Endothelial cell of umbilical vein (primary cell): ENCODE data around the gene GOLGA8S. TPM values are rescaled to one million over a fixed set of nuclear protein-coding genes. Genes with fewer than 3 reads are reported as not detected.
A peak's percentile ranks its signal among the peaks of the same experiment; 100 is the strongest.
"Not testable (repeated sequence)": the region's sequence is repeated elsewhere in the genome, so short reads cannot be mapped to it uniquely, and the experiment has no call there.

Experiments
- Bru-seq: library from RNA; stranded (reverse); fragments of 400-500 nt; gene quantifications from one replicate; lab custom pipeline; 2021; lab: Mats Ljungman, UMichigan
- BruChase-seq, 2 experiments: library from RNA; stranded (reverse); fragments of 400-500 nt; gene quantifications; one replicate each; lab custom pipeline; 2021; lab: Mats Ljungman, UMichigan
- BruUV-seq: library from RNA; stranded (reverse); fragments of 400-500 nt; replicated peaks from 2 replicates; lab custom pipeline; 2021; lab: Mats Ljungman, UMichigan
- CTCF ChIA-PET: fragments of 300-600, 350-600 bp; sonication (Branson Sonifier 250); formaldehyde crosslinking; loops from one replicate; lab custom pipeline; 2021; ENCODE audit warnings: antibody characterized with exemption, inconsistent platforms; lab: Charles Lee
- POLR2A ChIA-PET: fragments of 300-600, 350-600 bp; sonication (Branson Sonifier 250); formaldehyde crosslinking; loops from one replicate; lab custom pipeline; 2021; ENCODE audit warnings: antibody characterized with exemption, inconsistent platforms; lab: Charles Lee
- DNase-seq: peaks from one replicate; pipeline ENCODE4 v3.0.0-alpha.2; 2011; ENCODE audit warnings: low read depth, low spot score
- FAIRE-seq: peaks from 2 replicates; lab custom pipeline; 2011; peaks lifted over from hg19 to GRCh38; lab: Jason Lieb, UNC
- H2AFZ ChIP-seq: 2 replicates; pipeline ENCODE4 v1.6.0; 2012; ENCODE audit warnings: low read depth, low read length, control low read depth, inconsistent platforms
- H3K27ac ChIP-seq: 2 replicates; pipeline ENCODE4 v1.5.1; 2011; ENCODE audit warnings: low read depth, mild to moderate bottlenecking, control low read depth, low read length, moderate library complexity; ENCODE audit not compliant: insufficient read depth
- H3K27me3 ChIP-seq, 2 experiments: 2 replicates each; pipeline versions ENCODE4 v1.6.0 to v1.6.1; 2011; ENCODE audit warnings: low read length in 2 of 2, mixed read lengths in 1 of 2; ENCODE audit not compliant: control insufficient read depth in 2 of 2, insufficient read depth in 2 of 2
- H3K36me3 ChIP-seq, 2 experiments: 2 replicates in 1 of 2; 3 replicates in 1 of 2; pipeline ENCODE4 v1.5.1; 2011; ENCODE audit warnings: low read length in 2 of 2, mild to moderate bottlenecking in 1 of 2, moderate library complexity in 1 of 2; ENCODE audit not compliant: control insufficient read depth in 2 of 2, insufficient read depth in 2 of 2; ENCODE audit errors: extremely low read depth in 1 of 2
- H3K4me1 ChIP-seq: 3 replicates; pipeline ENCODE4 v1.5.1; 2011; ENCODE audit warnings: mild to moderate bottlenecking, low read length; ENCODE audit not compliant: control insufficient read depth, insufficient read depth; ENCODE audit errors: extremely low read depth
- H3K4me2 ChIP-seq: 2 replicates; pipeline ENCODE4 v1.6.1; 2011; ENCODE audit warnings: low read length, control low read depth, mixed read lengths; ENCODE audit not compliant: insufficient read depth
- H3K4me3 ChIP-seq, 3 experiments: fragments of 200-600 bp in 1 of 3; sonication (generic), shearing (Covaris generic) in 1 of 3; replicated peaks in 1 of 3; 2 replicates each; pipeline ENCODE4 v1.5.1; 2011 to 2016; ENCODE audit warnings: control low read depth in 3 of 3, low read length in 3 of 3, mild to moderate bottlenecking in 2 of 3, inconsistent platforms in 1 of 3, low read depth in 1 of 3, moderate library complexity in 1 of 3; ENCODE audit not compliant: insufficient read depth in 1 of 3
- H3K79me2 ChIP-seq: 2 replicates; pipeline ENCODE4 v1.6.0; 2012; ENCODE audit warnings: low read length, inconsistent platforms; ENCODE audit not compliant: control insufficient read depth, insufficient read depth
- H3K9ac ChIP-seq: replicated peaks from 2 replicates; pipeline ENCODE3; 2011; ENCODE audit warnings: low read length, control low read depth; ENCODE audit not compliant: insufficient read depth; ENCODE audit errors: extremely low read depth
- H3K9me1 ChIP-seq: replicated peaks from 3 replicates; pipeline ENCODE4 v1.6.0; 2011; ENCODE audit warnings: mild to moderate bottlenecking, low read length; ENCODE audit not compliant: control insufficient read depth, insufficient read depth; ENCODE audit errors: extremely low read depth
- H3K9me3 ChIP-seq: replicated peaks from 2 replicates; pipeline ENCODE4 v1.5.1; 2012; ENCODE audit warnings: low read length, inconsistent platforms; ENCODE audit not compliant: control insufficient read depth, insufficient read depth
- H4K20me1 ChIP-seq: replicated peaks from 2 replicates; pipeline ENCODE3; 2011; ENCODE audit warnings: mild to moderate bottlenecking, low read length; ENCODE audit not compliant: control insufficient read depth, insufficient read depth; ENCODE audit errors: extremely low read depth
- dilution Hi-C: fragments of 300-500 bp; cut with MboI; formaldehyde crosslinking; loops from one replicate; pipeline ENCODE4 v1.15.0; 2019; ENCODE audit warnings: low sequenced_read_pairs; ENCODE audit not compliant: extremely low pct_ligation_motif_present
- intact Hi-C: fragments of 100-400 bp; cut with micrococcal nuclease; formaldehyde crosslinking; loops from one replicate; pipeline ENCODE4 v1.10.0; 2022
- long read RNA-seq: library from polyadenylated mRNA; stranded (forward); transcript quantifications from one replicate; pipeline ENCODE4 v2.0.0, GENCODE V29; 2021
- polyA minus RNA-seq, 3 experiments: library from RNA; depleted of rRNA, polyadenylated mRNA; stranded (reverse); fragments of >200 nt; gene quantifications; 1 replicate in 1 of 3; 2 replicates in 2 of 3; pipeline ENCODE4 v1.2.3, GENCODE V29; 2011
- polyA plus RNA-seq, 4 experiments: library from polyadenylated mRNA; depleted of rRNA in 3 of 4; stranded (reverse) in 3 of 4; unstranded in 1 of 4; fragments of >200 nt; gene quantifications; 2 replicates each; pipeline versions ENCODE4 v1.2.1 to v1.2.3, GENCODE V29; 2011 to 2012; ENCODE audit warnings: missing spikeins in 1 of 4
- total RNA-seq: library from RNA; stranded (reverse); gene quantifications from 2 replicates; pipeline ENCODE4 v1.2.3, GENCODE V29; 2021

Gene GOLGA8S
- total RNA-seq (0.42 and 0.55 TPM in 2 replicates), polyA plus RNA-seq (0.02 and 0.04 TPM in 2 replicates), polyA minus RNA-seq (not detected in 2 replicates), Bru-seq, nascent RNA (not detected), BruChase-seq, experiment 1, labeled RNA remaining after a 6-hour chase (not detected), BruChase-seq, experiment 2, labeled RNA remaining after a 2-hour chase (not detected)
- not detected in 2 replicates for polyA plus RNA-seq (2011; cell fraction: cytosol; rRNA removed)
- polyA plus RNA-seq (2011; cell fraction: nucleus; rRNA removed): 0.32 and 0.33 TPM in 2 replicates
- polyA plus RNA-seq (2012): 0.10 and 0.11 TPM in 2 replicates
- not detected for polyA minus RNA-seq (2011; cell fraction: cytosol; rRNA and poly(A)+ RNA removed)
- polyA minus RNA-seq (2011; cell fraction: nucleus; rRNA and poly(A)+ RNA removed): 0.34 TPM in 1 of 2 replicates, not detected in the other
- long read RNA-seq: 0 reads

- H3K27ac ChIP-seq, H3K36me3 ChIP-seq, H3K4me2 ChIP-seq, H3K79me2 ChIP-seq, H3K4me3 ChIP-seq, BruUV-seq, H3K9me3 ChIP-seq, H3K4me1 ChIP-seq, H3K27me3 ChIP-seq, H3K9ac ChIP-seq, H4K20me1 ChIP-seq, FAIRE-seq, POLR2A ChIA-PET, intact Hi-C loops, H2AFZ ChIP-seq, CTCF ChIA-PET, DNase-seq, H3K9me1 ChIP-seq, dilution Hi-C loops: not testable (repeated sequence)
These were observed at the start of gene GOLGA8S for GRCh38 chr15:23354448-23354847. TSS of gene GOLGA8S (plus strand) at chr15:23354748. CDS start at chr15:23354810, 62 bp downstream.

- DNase-seq, H3K27me3 ChIP-seq, H3K4me1 ChIP-seq, H3K9me1 ChIP-seq, POLR2A ChIA-PET, H3K27ac ChIP-seq, H3K9ac ChIP-seq, H4K20me1 ChIP-seq, intact Hi-C loops, FAIRE-seq, CTCF ChIA-PET, H3K9me3 ChIP-seq, H3K36me3 ChIP-seq, BruUV-seq, dilution Hi-C loops, H2AFZ ChIP-seq: not testable (repeated sequence)
- peaks cover 21% of the 10 kb centered on the region for H3K79me2 ChIP-seq
- peak overlapping the region; percentile 64 for H3K4me2 ChIP-seq
- peak overlapping the region in 1 of 3 experiments; percentile 63 for H3K4me3 ChIP-seq
These were observed 49.7 kb upstream of the GOLGA8S start for GRCh38 chr15:23304805-23305204.

GRCh38 chr15:23305921-23306320 is 48.6 kb upstream of the GOLGA8S start:
- CTCF ChIA-PET, H4K20me1 ChIP-seq, H3K27ac ChIP-seq, H3K4me2 ChIP-seq, BruUV-seq, dilution Hi-C loops, H3K36me3 ChIP-seq, H3K9me3 ChIP-seq, POLR2A ChIA-PET, H3K4me1 ChIP-seq, H2AFZ ChIP-seq, H3K4me3 ChIP-seq, H3K9me1 ChIP-seq, H3K27me3 ChIP-seq, FAIRE-seq, intact Hi-C loops, DNase-seq, H3K9ac ChIP-seq: not testable (repeated sequence)
- H3K79me2 ChIP-seq: peaks cover 21% of the 10 kb centered on the region

- H3K27ac ChIP-seq, H3K9ac ChIP-seq, H3K4me1 ChIP-seq, H3K27me3 ChIP-seq, H3K79me2 ChIP-seq, H2AFZ ChIP-seq, H4K20me1 ChIP-seq, CTCF ChIA-PET, BruUV-seq, POLR2A ChIA-PET, dilution Hi-C loops, DNase-seq, intact Hi-C loops, FAIRE-seq, H3K9me3 ChIP-seq, H3K9me1 ChIP-seq, H3K4me3 ChIP-seq, H3K4me2 ChIP-seq: not testable (repeated sequence)
- peaks cover 2 to 14% of the 10 kb centered on the region in 2 experiments for H3K36me3 ChIP-seq
These were observed 43.3 kb upstream of the GOLGA8S start for GRCh38 chr15:23311233-23311632.
